Endothelial cell (in vitro differentiated cells): ENCODE results near the gene LGR6. TPM values are rescaled to one million over a fixed set of nuclear protein-coding genes. Genes with fewer than 3 reads are reported as not detected.
A peak's percentile ranks its signal among the peaks of the same experiment; 100 is the strongest.

ENCODE experiments used
- DNase-seq: peaks from one replicate; pipeline ENCODE4 v3.0.0; 2021; ENCODE audit warnings: low spot score
- H3K27ac Mint-ChIP-seq: one replicate; pipeline ENCODE4 v1.8.0; 2021; ENCODE audit warnings: mixed read lengths, inconsistent platforms; ENCODE audit not compliant: unreplicated experiment
- H3K27me3 Mint-ChIP-seq: one replicate; pipeline ENCODE4 v1.8.0; 2021; ENCODE audit warnings: mild to moderate bottlenecking, moderate library complexity, mixed read lengths, inconsistent platforms; ENCODE audit not compliant: unreplicated experiment
- H3K36me3 Mint-ChIP-seq: one replicate; pipeline ENCODE4 v1.8.0; 2021; ENCODE audit warnings: mild to moderate bottlenecking, low read depth, mixed read lengths, inconsistent platforms; ENCODE audit not compliant: unreplicated experiment
- H3K4me1 Mint-ChIP-seq: one replicate; pipeline ENCODE4 v1.8.0; 2021; ENCODE audit warnings: mild to moderate bottlenecking, mixed read lengths, inconsistent platforms; ENCODE audit not compliant: unreplicated experiment
- H3K4me3 Mint-ChIP-seq: one replicate; pipeline ENCODE4 v1.8.0; 2021; ENCODE audit warnings: mild to moderate bottlenecking, mixed read lengths, inconsistent platforms; ENCODE audit not compliant: unreplicated experiment
- H3K9me3 Mint-ChIP-seq: one replicate; pipeline ENCODE4 v1.8.0; 2021; ENCODE audit warnings: mixed read lengths, inconsistent platforms; ENCODE audit not compliant: unreplicated experiment
- CTCF ChIP-seq: fragments of 200-600 bp; sonication (generic); IDR thresholded peaks from one replicate; pipeline ENCODE4 v1.5.0; 2021; ENCODE audit warnings: antibody characterized with exemption; ENCODE audit not compliant: unreplicated experiment
- total RNA-seq: library from RNA; stranded (reverse); fragmentation: NEBNext Ultra II Directional; extraction: Animal tissue kit (Norgen Biotek cat#: 25700); gene quantifications from one replicate; pipeline ENCODE4 v1.2.1, GENCODE V29; 2021; ENCODE audit not compliant: unreplicated experiment

LGR6 gene
- total RNA-seq, 1 donor from 2014 or later: 0.23 TPM

GRCh38 chr1:202333861-202334260 is 140.3 kb downstream of the LGR6 start:
- peaks cover 4% of the 10 kb centered on the region for H3K36me3 Mint-ChIP-seq
- no peaks in the 10 kb centered on the region for H3K27me3 Mint-ChIP-seq
- no peaks in the 10 kb centered on the region for H3K9me3 Mint-ChIP-seq
- no peaks in the 10 kb centered on the region for H3K4me1 Mint-ChIP-seq
- no peak for TF ChIP-seq CTCF
- H3K27ac Mint-ChIP-seq: no peak overlapping the region
- no peak overlapping the region for H3K4me3 Mint-ChIP-seq
- DNase-seq: no peak

GRCh38 chr1:202343652-202344349 is 150.2 kb downstream of the LGR6 start:
- H3K9me3 Mint-ChIP-seq: no peaks in the 10 kb centered on the region
- peaks cover 6% of the 10 kb centered on the region for H3K4me1 Mint-ChIP-seq
- no peak overlapping the region for H3K27ac Mint-ChIP-seq
- H3K36me3 Mint-ChIP-seq: no peaks in the 10 kb centered on the region
- TF ChIP-seq CTCF: peak; percentile 81
- H3K27me3 Mint-ChIP-seq: peaks cover 7% of the 10 kb centered on the region
- H3K4me3 Mint-ChIP-seq: no peak overlapping the region
- DNase-seq: no peak

- Mint-ChIP-seq H3K36me3 (no peaks in the 10 kb centered on the region), H3K27me3 (peaks cover 7% of the 10 kb centered on the region), H3K4me1 (peaks cover 13% of the 10 kb centered on the region), H3K4me3 (peak overlapping the region; percentile 96), H3K9me3 (no peaks in the 10 kb centered on the region), H3K27ac (peak overlapping the region; percentile 90)
- DNase-seq: no peak
- no peak for TF ChIP-seq CTCF
Observed at GRCh38 chr1:202348005-202348508, 154.5 kb downstream of the LGR6 start.

GRCh38 chr1:202348509-202349205 is 155.1 kb downstream of the LGR6 start, which contains the start of gene PPP1R12B:
TSS of gene PPP1R12B (plus strand) at chr1:202348699. CDS start at chr1:202348852, 153 bp downstream.
- no peak for TF ChIP-seq CTCF
- Mint-ChIP-seq H3K4me1 (peaks cover 10% of the 10 kb centered on the region), H3K9me3 (no peaks in the 10 kb centered on the region), H3K27me3 (peaks cover 9% of the 10 kb centered on the region), H3K36me3 (no peaks in the 10 kb centered on the region), H3K27ac (peak within 1 kb of the TSS; percentile 94), H3K4me3 (peak within 1 kb of the TSS; percentile 96)
- peak; percentile 91 for DNase-seq
